ENCODE measurements around the gene AP5S1. TPM values are rescaled to one million over a fixed set of nuclear protein-coding genes. Genes with fewer than 3 reads are reported as not detected.

AP5S1 gene
- polyA plus RNA-seq, 3 donors, result 5.1 to 9.7 (median 8.9) TPM

DNA sequence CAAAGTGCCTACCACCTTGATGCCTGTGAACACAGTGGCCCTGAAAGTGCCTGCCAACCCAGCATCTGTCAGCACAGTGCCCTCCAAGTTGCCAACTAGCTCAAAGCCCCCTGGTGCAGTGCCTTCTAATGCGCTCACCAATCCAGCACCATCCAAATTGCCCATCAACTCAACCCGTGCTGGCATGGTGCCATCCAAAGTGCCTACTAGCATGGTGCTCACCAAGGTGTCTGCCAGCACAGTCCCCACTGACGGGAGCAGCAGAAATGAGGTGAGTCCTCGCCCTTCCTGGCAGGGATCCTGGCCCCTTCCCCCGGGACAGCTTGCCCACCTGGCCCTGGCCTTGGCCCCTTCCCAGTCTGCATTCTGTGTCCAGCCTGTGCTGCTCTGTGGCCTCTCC is 44.2 kb downstream of the AP5S1 start:
- H3K27ac ChIP-seq (ENCODE audit: low read depth, low read length), result no peak overlapping the region
- 74 to 86% (median 84%) methylated on average over 5 of the region's 5 CpGs for WGBS, 3 donors

DNA sequence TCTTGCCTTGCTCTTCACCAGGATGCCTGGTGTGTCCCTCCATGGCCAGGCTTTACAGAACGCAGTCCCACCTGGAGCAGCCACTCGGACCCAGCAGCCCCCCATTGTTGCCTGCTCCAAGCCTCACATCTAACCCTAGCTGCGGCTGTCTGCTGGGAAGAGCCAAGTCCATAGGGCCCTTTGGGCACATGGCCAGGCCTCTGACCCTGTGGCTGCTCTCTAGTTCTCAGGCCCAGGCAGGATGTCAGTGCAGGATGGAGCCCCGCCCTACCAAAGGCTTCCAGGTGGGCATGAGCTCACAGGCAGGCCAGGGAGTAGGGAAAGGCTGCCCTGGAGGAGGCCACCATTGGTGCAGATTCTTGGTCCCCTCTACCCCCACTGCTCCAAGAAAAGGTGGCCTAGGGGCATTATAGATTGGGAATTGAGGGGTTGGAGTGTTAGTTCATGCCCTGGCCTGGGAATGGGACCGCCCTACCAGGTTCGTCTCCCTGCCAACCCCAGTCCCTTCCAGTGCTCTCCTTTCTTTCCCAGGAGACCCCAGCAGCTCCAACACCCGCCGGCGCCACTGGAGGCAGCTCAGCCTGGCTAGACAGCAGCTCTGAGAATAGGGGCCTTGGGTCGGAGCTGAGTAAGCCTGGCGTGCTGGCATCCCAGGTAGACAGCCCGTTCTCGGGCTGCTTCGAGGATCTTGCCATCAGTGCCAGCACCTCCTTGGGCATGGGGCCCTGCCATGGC is 45.0 kb downstream of the AP5S1 start:
- H3K27ac ChIP-seq (ENCODE audit: low read depth, low read length), result no peak overlapping the region
- WGBS, 3 donors, result 85 to 96% (median 89%) methylated on average over 14 of the region's 14 CpGs

DNA sequence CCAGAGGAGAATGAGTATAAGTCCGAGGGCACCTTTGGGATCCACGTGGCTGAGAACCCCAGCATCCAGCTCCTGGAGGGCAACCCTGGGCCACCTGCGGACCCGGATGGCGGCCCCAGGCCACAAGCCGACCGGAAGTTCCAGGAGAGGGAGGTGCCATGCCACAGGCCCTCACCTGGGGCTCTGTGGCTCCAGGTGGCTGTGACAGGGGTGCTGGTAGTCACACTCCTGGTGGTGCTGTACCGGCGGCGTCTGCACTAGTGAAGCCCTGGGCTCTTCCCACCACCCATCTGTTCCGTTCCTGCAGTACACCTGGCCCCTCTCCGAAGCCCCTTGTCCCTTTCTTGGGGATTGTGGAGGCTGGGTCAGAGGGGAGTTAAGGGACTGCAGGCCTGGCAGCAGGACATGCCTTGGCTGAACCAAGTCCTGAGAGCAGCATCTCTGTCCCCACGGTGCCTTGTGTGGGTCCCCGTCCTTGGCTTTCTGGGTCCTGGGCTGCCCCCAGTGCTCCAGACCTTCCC is 45.6 kb downstream of the AP5S1 start:
- 90 to 93% (median 92%) methylated on average over 14 of the region's 14 CpGs for WGBS, 3 donors
- no peak overlapping the region for H3K27ac ChIP-seq (ENCODE audit: low read depth, low read length)

DNA sequence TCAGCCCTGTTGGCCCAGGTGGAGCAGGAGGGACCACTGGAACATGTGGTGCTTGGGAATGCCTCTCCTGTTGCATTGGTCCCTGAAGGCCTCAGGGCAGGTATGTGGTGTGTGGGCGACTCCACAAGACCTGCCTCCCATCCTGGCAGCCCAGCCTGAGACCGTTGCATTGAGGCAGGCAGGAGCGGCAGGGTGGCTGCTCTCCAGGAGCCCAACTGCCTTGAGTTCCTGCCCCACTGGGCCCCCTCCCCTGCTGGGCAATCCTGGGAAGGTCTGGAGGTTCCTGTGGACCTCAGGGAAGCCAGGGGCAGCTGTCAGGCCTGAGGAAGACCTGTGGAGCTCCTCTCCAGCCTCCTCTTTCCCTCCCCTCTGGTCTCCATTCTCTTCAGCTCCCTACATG is 46.1 kb downstream of the AP5S1 start:
- 67 to 89% (median 77%) methylated on average over 3 of the region's 3 CpGs for WGBS, 3 donors
- no peak overlapping the region for H3K27ac ChIP-seq (ENCODE audit: low read depth, low read length)

DNA sequence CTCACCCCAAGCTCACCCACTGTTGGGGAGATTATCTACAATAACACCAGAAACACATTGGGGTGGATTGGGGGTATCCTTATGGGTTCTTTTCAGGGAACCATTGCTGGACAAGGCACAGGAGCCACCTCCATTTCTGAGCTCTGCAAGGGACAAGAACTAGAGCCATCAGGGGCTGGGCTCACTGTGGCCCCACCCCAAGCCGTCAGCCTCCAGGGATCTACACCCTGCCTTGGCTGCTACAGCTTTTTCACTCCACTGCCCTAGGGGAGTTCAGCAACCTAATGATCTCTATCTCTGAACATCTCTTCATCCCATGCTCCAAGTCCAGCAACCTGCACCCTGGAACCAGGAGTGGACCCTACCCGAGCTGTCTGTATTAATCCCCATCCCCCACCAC is 47.5 kb downstream of the AP5S1 start:
- 73 to 85% (median 73%) methylated on average over 2 of the region's 2 CpGs for WGBS, 3 donors
- H3K27ac ChIP-seq (ENCODE audit: low read depth, low read length), result no peak overlapping the region

DNA sequence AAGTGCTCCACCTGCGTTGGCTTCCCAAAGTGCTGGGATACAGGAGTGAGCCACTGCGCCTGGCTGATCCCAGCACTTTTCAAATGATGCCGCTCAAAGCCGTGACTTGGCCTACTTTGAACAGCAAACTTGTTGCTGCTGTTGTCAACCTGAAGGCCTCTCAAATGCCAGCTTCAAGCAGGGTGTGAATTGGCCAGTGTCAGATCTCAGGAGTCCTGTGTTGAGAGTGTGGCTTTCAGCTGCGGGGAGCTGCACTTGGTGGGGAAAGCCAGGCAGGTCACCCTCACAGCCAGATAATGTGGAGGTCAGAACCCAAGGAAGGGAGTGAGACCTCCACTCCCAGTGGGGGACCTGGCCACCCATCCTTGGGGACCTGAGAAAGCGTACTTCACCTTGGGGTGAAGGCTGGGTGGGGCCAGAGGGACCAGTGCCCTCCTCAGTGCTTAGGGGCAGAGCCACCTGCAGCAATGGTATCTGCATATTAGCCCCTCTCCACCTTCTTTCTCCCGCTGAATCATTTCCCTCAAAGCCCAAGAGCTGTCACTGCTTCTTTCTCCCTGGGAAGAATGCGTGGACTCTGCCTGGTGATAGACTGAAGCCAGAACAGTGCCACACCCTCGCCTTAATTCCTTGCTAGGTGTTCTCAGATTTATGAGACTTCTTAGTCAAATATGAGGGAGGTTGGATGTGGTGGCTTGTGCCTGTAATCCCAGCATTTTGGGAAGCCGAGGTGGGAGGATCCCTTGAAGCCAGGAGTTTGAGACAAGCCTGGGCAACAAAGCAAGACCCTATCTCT is 49.7 kb downstream of the AP5S1 start:
- WGBS, 3 donors, result 88 to 94% (median 89%) methylated on average over 10 of the region's 10 CpGs
- no peak overlapping the region for H3K27ac ChIP-seq (ENCODE audit: low read depth, low read length)

DNA sequence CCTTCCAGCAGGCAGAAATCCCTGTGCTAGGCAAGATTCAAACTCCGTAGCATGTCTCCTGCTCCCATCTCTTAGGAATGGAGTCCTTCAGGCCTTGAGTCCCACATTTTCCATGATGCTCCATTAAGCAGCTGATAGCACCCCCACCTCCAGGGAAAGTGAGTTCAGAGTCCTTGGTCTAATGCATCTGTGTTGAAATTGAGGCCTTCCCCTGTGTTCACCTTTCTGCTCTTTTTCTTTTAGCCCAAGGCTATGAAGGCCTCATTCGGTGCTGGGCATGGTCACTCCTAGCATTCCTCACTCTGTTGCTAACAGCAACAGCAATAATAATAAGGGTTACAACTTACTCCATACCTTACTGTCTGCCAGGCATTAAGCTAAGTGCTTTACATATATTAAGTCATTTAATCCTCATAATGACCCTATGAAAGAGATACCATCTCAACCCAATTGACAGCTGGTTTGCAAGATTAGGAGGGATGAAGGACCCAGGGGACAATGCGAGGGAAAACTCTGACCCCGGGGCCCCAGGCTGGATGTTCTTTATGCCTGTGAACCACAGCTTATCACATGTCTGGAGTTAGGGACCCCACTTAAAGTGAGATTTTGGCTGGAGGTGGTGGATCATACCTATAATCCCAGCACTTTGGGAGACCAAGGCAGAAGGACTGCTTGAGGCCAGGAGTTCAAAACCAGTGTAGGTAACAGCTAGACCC is 51.4 kb downstream of the AP5S1 start:
- no peak overlapping the region for H3K27ac ChIP-seq (ENCODE audit: low read depth, low read length)
- WGBS, 3 donors, result 90 to 93% (median 90%) methylated on average over 4 of the region's 4 CpGs

DNA sequence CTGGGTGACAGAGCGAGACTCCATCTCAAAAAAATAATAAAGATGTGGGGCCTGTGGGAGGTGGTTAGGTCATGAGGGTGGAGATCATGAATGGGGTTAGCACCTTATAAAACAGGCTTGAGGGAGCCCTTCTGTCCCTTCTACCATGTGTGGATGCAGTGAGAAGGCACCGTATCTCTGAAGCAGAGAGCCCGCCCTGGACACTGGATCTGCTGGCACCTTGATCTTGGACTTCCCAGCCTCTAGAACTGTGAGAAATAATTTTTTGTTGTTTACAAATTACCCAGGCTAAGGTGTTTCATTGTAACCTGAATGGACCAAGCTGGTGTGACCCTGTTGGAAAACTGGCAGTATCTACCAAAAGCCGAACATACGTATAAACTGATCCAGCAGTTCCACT is 53.2 kb downstream of the AP5S1 start:
- H3K27ac ChIP-seq (ENCODE audit: low read depth, low read length), result no peak overlapping the region
- WGBS, 3 donors, result 95 to 99% (median 97%) methylated on average over 5 of the region's 5 CpGs

DNA sequence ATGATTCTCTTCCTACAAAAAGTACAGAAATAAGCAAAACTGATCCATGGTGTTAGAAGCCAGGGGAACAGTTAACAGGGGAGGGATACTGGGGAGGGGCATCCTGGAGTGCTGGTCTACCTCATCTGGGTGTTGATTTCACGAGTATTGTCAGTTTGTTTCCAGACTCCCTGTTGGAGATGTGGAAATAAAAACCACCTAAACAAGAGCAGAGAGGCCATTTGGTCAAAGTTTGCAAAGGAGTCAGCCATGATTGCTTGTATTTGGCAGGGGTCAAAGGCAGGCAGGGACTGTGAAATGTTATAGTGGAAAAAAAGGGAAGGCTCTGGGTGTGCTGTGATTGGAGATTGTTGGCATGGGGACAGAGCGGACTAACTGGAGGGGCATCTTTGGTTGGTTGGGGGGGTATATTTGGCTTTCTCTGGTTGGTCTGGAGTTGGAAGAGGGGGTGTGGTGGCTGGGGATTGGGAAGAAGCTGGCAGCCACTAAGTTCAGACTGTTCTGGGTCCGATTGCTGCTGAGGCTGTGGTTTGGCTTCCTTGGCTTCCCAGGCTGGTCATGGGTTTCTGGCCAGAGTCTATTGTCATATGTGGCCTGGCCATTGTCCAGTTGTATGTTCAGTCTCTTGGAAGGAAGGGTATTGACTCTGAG is 54.0 kb downstream of the AP5S1 start:
- 63 to 68% (median 64%) methylated on average over 3 of the region's 3 CpGs for WGBS, 3 donors
- no peak overlapping the region for H3K27ac ChIP-seq (ENCODE audit: low read depth, low read length)

DNA sequence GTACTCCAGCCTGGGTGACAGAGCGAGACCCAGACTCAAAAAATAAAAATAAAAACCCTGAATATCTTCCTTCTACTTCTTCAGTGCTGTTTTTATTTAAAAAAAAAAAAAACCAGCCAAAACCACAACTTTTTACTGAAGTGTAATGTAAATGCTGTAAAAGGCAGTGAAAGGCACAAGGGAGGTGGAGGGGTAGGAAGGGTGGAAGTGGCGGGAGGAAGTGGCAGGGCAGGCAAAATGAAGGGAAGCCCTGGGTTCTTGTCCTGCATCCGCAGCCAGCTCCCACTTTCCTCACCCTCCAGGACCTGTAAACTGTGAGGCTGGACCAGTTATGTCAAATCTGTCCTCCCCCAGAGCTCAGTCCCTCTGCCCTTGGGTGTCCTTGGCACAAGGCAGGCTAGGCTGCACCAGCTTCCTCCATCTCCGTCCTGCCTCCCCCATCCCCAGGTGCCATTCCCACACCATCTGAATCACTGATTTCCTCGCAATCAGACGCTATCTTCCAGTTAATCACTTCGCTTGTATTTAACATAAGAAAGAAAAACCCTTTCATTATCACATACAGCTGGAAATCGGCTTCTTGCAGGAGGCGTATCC is 55.1 kb downstream of the AP5S1 start:
- WGBS, 3 donors, result 67 to 82% (median 70%) methylated on average over 9 of the region's 9 CpGs
- no peak overlapping the region for H3K27ac ChIP-seq (ENCODE audit: low read depth, low read length)

DNA sequence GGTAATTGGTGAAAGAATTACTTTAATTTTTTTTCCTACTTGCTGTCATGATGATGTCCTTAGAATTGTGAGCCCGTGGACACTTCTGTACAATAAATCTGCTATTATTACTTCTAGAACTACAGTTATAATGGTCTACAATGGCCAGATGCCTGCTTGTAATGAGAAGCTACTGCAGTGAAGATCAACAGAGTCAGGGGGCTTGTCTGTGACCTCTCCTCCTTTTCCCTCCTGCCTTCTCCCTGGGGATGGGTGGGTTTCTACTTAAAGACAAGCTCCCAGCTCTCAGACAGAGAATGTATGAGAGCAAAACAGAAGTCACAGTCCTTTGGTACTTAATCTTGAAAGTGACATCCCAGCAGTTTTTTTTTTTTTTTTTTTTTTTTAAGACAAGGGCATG is 55.7 kb downstream of the AP5S1 start:
- no peak overlapping the region for H3K27ac ChIP-seq (ENCODE audit: low read depth, low read length)
- WGBS, 3 donors, result 60 to 84% (median 63%) methylated on average over 1 of the region's 1 CpG

DNA sequence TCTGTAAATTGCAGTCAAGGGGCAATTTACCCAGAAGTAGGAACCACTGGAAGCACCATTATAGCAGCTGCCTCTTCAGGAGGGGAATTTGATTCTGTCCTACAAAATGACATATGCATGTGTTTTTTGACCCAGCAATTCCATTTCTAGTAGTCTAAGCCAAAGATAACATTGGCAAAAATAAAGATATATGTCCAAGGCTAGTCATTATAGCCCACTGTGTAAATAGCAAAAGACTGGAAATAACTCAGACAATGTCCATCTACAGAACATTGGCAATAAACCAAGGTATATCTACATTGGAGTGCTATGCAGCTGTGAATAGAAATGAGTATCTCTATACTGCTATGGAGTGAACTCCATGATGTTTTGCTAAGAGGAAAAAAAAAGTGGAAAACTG is 56.3 kb downstream of the AP5S1 start:
- no peak overlapping the region for H3K27ac ChIP-seq (ENCODE audit: low read depth, low read length)

Other genes starting within 250 kb of the AP5S1 start
- not detected for gene GFRA4, start 157.1 kb upstream of the AP5S1 start, polyA plus RNA-seq
- gene ADAM33, start 138.5 kb upstream of the AP5S1 start, polyA plus RNA-seq, result 10 to 100 TPM in 2 of 3 donors, 1 to 10 TPM in 1; 3.8 to 63.0 (median 24.2) TPM
- gene SIGLEC1, start 107.9 kb upstream of the AP5S1 start, polyA plus RNA-seq, result 10 to 100 TPM in 1 of 3 donors, 1 to 10 TPM in 2; 1.9 to 11.0 (median 8.8) TPM
- gene HSPA12B, start 87.9 kb upstream of the AP5S1 start, polyA plus RNA-seq, result 10 to 100 TPM in 2 of 3 donors, 1 to 10 TPM in 1; 2.5 to 31.8 (median 26.4) TPM
- gene ADISSP, start 52.8 kb upstream of the AP5S1 start, polyA plus RNA-seq, result 10 to 100 TPM; 21.8 to 99.9 (median 75.1) TPM
- under 1 TPM in 2 of 3 donors, not detected in 1; 0.09 to 0.71 TPM for gene SPEF1, start 39.1 kb upstream of the AP5S1 start, polyA plus RNA-seq
- gene CENPB, start 33.8 kb upstream of the AP5S1 start, polyA plus RNA-seq, result 10 to 100 TPM; 37.8 to 73.4 (median 70.9) TPM
- 10 to 100 TPM in 2 of 3 donors, 1 to 10 TPM in 1; 6.6 to 33.5 (median 12.9) TPM for gene CDC25B, start 24.2 kb upstream of the AP5S1 start, polyA plus RNA-seq
- 10 to 100 TPM; 12.6 to 27.0 (median 19.9) TPM for gene MAVS, start 26.3 kb downstream of the AP5S1 start, polyA plus RNA-seq
- gene PANK2, start 68.8 kb downstream of the AP5S1 start, polyA plus RNA-seq, result 10 to 100 TPM; 11.8 to 28.5 (median 22.9) TPM
- 1 to 10 TPM; 2.7 to 7.8 (median 5.1) TPM for gene RNF24, start 195.0 kb downstream of the AP5S1 start, polyA plus RNA-seq